HG02973 (cell line): ENCODE data around the gene LCN6.

Source experiments
- ATAC-seq: cut with Tn5 transposase; IDR thresholded peaks from one replicate; pipeline ENCODE4 v1.9.1; 2021; ENCODE audit warnings: moderate library complexity; ENCODE audit not compliant: unreplicated experiment

The LCN6 gene

GRCh38 chr9:136694163-136694871 is 54.0 kb downstream of the LCN6 start:
- ATAC-seq = no peak
